HEK293T (cell line): ENCODE results near the gene GATB.

Experiments
- BHLHE40 ChIP-seq: fragments of 450-650 bp; IDR thresholded peaks from 2 replicates; pipeline ENCODE4 v1.6.1; 2016; ENCODE audit warnings: mild to moderate bottlenecking, moderate library complexity, borderline replicate concordance
- ELF4 ChIP-seq: fragments of 450-650 bp; IDR thresholded peaks from 2 replicates; pipeline ENCODE4 v1.6.1; 2017; ENCODE audit warnings: antibody characterized with exemption
- FOXA1 ChIP-seq: fragments of 450-650 bp; IDR thresholded peaks from 2 replicates; pipeline ENCODE4 v1.6.1; 2016; ENCODE audit warnings: mild to moderate bottlenecking
- FOXK2 ChIP-seq: fragments of 450-650 bp; IDR thresholded peaks from 2 replicates; pipeline ENCODE4 v1.6.1; 2016; ENCODE audit warnings: mild to moderate bottlenecking
- FOXM1 ChIP-seq: fragments of 450-650 bp; IDR thresholded peaks from 2 replicates; pipeline ENCODE4 v1.6.1; 2017; ENCODE audit warnings: mild to moderate bottlenecking, borderline replicate concordance
- SP1 ChIP-seq: fragments of 450-650 bp; IDR thresholded peaks from 2 replicates; pipeline ENCODE4 v1.6.1; 2017
- SUZ12 ChIP-seq: fragments of 450-650 bp; IDR thresholded peaks from 2 replicates; pipeline ENCODE4 v1.6.1; 2016; ENCODE audit warnings: mild to moderate bottlenecking
- TARDBP ChIP-seq: fragments of 450-650 bp; IDR thresholded peaks from 2 replicates; pipeline ENCODE4 v1.6.1; 2016
- ZNF384 ChIP-seq: fragments of 450-650 bp; IDR thresholded peaks from 2 replicates; pipeline ENCODE4 v1.6.1; 2016

- TF ChIP-seq ZNF384 = no peak
- no peak for TF ChIP-seq FOXM1
- no peak for TF ChIP-seq FOXA1
- no peak for TF ChIP-seq BHLHE40
- TF ChIP-seq ELF4 = no peak
- TF ChIP-seq TARDBP = no peak
- TF ChIP-seq SUZ12 = no peak
- no peak for TF ChIP-seq SP1
- no peak for TF ChIP-seq FOXK2
Measured at GRCh38 chr4:151719956-151720334, 40.9 kb downstream of the GATB start.
